HepG2 (cell line): ENCODE results near the gene ZNF277. TPM values are rescaled to one million over a fixed set of nuclear protein-coding genes. Genes with fewer than 3 reads are reported as not detected.

ENCODE experiments used
- ATAC-seq: fragments of 200-7000 bp; cut with Tn5 transposase; 3 replicates; pipeline ENCODE4 v1.9.1; 2020; ENCODE audit warnings: mild to moderate bottlenecking, moderate library complexity
- BruUV-seq: library from RNA; stranded (reverse); fragments of 400-500 nt; replicated peaks from 2 replicates; lab custom pipeline; 2021; lab: Mats Ljungman, UMichigan
- CTCF ChIA-PET: fragments of 300-600 bp; formaldehyde crosslinking; extraction: SDS; loops from one replicate; lab custom pipeline; 2021; ENCODE audit warnings: low total read pairs, inconsistent platforms, low intra/inter-chr PET ratio; lab: Yijun Ruan, JAX
- POLR2A ChIA-PET: fragments of 350-600 bp; sonication (Branson Sonifier 250); formaldehyde crosslinking; loops from one replicate; lab custom pipeline; 2020; ENCODE audit warnings: antibody characterized with exemption, inconsistent platforms; lab: Yijun Ruan, JAX
- DNase-seq: peaks from one replicate; pipeline ENCODE4 v3.0.0-alpha.2; 2015; ENCODE audit warnings: low spot score
- FAIRE-seq: peaks from 3 replicates; lab custom pipeline; 2011; peaks lifted over from hg19 to GRCh38; lab: Jason Lieb, UNC
- H2AFZ ChIP-seq: one replicate; pipeline ENCODE4 v1.6.1; 2011; ENCODE audit warnings: low read length, inconsistent platforms
- H3K27ac ChIP-seq: fragments of 300-600 bp; 3 replicates; pipeline ENCODE4 v1.8.0; 2011; ENCODE audit warnings: mixed run types, mild to moderate bottlenecking, mixed read lengths, low read length, inconsistent platforms; ENCODE audit not compliant: insufficient read depth; ENCODE audit errors: extremely low read length
- H3K27me3 ChIP-seq, 2 experiments: fragments of 200-600 bp in 1 of 2; 2 replicates in 1 of 2; 3 replicates in 1 of 2; pipeline versions ENCODE4 v1.6.0 to v1.8.0; 2011; ENCODE audit warnings: low read length in 2 of 2, mild to moderate bottlenecking in 2 of 2, moderate library complexity in 2 of 2, inconsistent platforms in 1 of 2; ENCODE audit not compliant: insufficient read depth in 2 of 2, control insufficient read depth in 1 of 2
- H3K36me3 ChIP-seq, 2 experiments: fragments of 200-600 bp in 1 of 2; replicated peaks in 1 of 2; 2 replicates in 1 of 2; 3 replicates in 1 of 2; pipeline versions ENCODE4 v1.5.1 to v1.8.0; 2011; ENCODE audit warnings: low read length in 2 of 2, inconsistent platforms in 1 of 2; ENCODE audit not compliant: insufficient read depth in 2 of 2, control insufficient read depth in 1 of 2
- H3K4me1 ChIP-seq: 2 replicates; pipeline ENCODE4 v1.5.1; 2012; ENCODE audit warnings: low read length, inconsistent platforms; ENCODE audit not compliant: insufficient read depth
- H3K4me2 ChIP-seq: 2 replicates; pipeline ENCODE4 v1.6.0; 2011; ENCODE audit warnings: low read depth, low read length, inconsistent platforms
- H3K4me3 ChIP-seq, 3 experiments: fragments of 200-600 bp in 1 of 3; sonication (generic), shearing (Covaris generic) in 1 of 3; replicated peaks in 1 of 3; 2 replicates each; pipeline ENCODE4 v1.5.1; 2011 to 2016; ENCODE audit warnings: low read length in 3 of 3, inconsistent platforms in 2 of 3, low read depth in 2 of 3, mild to moderate bottlenecking in 2 of 3, control low read depth in 1 of 3, mixed read lengths in 1 of 3; ENCODE audit not compliant: insufficient read depth in 1 of 3
- H3K79me2 ChIP-seq: one replicate; pipeline ENCODE4 v1.6.1; 2011; ENCODE audit warnings: low read length, inconsistent platforms; ENCODE audit not compliant: insufficient read depth
- H3K9ac ChIP-seq: 2 replicates; pipeline ENCODE4 v1.6.0; 2011; ENCODE audit warnings: mild to moderate bottlenecking, low read depth, low read length, inconsistent platforms; ENCODE audit not compliant: insufficient read depth
- H3K9me3 ChIP-seq: 2 replicates; pipeline ENCODE4 v1.5.1; 2012; ENCODE audit warnings: mild to moderate bottlenecking, low read length
- H4K20me1 ChIP-seq: 2 replicates; pipeline ENCODE4 v1.6.0; 2011; ENCODE audit warnings: inconsistent platforms, mild to moderate bottlenecking, low read length, moderate library complexity; ENCODE audit not compliant: insufficient read depth
- FOXC1 ChIP-seq: sonication (generic); formaldehyde crosslinking; IDR thresholded peaks from 2 replicates; pipeline ENCODE4 v1.8.0; 2022; ENCODE audit warnings: mild to moderate bottlenecking, missing genetic modification reagents, borderline replicate concordance
- MIER3 ChIP-seq: IDR thresholded peaks from 2 replicates; pipeline ENCODE4 v1.6.1; 2016; ENCODE audit warnings: missing compliant biosample characterization, borderline replicate concordance
- NBN ChIP-seq: fragments of 450-650 bp; conservative IDR thresholded peaks from 2 replicates; pipeline ENCODE4 v1.6.1; 2017
- TARDBP ChIP-seq: sonication (generic); formaldehyde crosslinking; IDR thresholded peaks from 2 replicates; pipeline ENCODE4 v1.8.0; 2022; ENCODE audit warnings: mild to moderate bottlenecking, missing genetic modification reagents
- TEF ChIP-seq: sonication (generic); formaldehyde crosslinking; IDR thresholded peaks from 2 replicates; pipeline ENCODE4 v1.5.0; 2020; ENCODE audit warnings: missing genetic modification reagents
- TFAP4 ChIP-seq: sonication (generic); IDR thresholded peaks from 2 replicates; pipeline ENCODE4 v1.6.1; 2016; ENCODE audit warnings: low read depth, borderline replicate concordance
- ZBTB1 ChIP-seq: sonication (generic); formaldehyde crosslinking; IDR thresholded peaks from 2 replicates; pipeline ENCODE4 v1.4.0; 2020; ENCODE audit warnings: missing genetic modification reagents, borderline replicate concordance
- ZMYM2 ChIP-seq: sonication (generic); formaldehyde crosslinking; IDR thresholded peaks from 2 replicates; pipeline ENCODE4 v1.8.0; 2022; ENCODE audit warnings: mild to moderate bottlenecking, missing genetic modification reagents
- ZMYM4 ChIP-seq: sonication (generic); formaldehyde crosslinking; IDR thresholded peaks from 2 replicates; pipeline ENCODE4 v1.8.1; 2023; ENCODE audit warnings: mild to moderate bottlenecking, missing genetic modification reagents
- ZNF616 ChIP-seq: sonication (generic); formaldehyde crosslinking; IDR thresholded peaks from 2 replicates; pipeline ENCODE4 v1.5.0; 2020; ENCODE audit warnings: low read depth, mild to moderate bottlenecking, missing genetic modification reagents
- ZNF646 ChIP-seq: sonication (generic); formaldehyde crosslinking; IDR thresholded peaks from 2 replicates; pipeline ENCODE4 v1.9.0; 2021; ENCODE audit warnings: mild to moderate bottlenecking, missing genetic modification reagents
- ZNF781 ChIP-seq: sonication (generic); formaldehyde crosslinking; IDR thresholded peaks from 2 replicates; pipeline ENCODE4 v1.5.1; 2020; ENCODE audit warnings: borderline replicate concordance, mild to moderate bottlenecking, missing genetic modification reagents; ENCODE audit errors: not compliant biosample characterization
- WGBS: methylation state at CpG from one replicate; pipeline ENCODE4 v1.1.6; 2017; ENCODE audit warnings: low lambda C conversion rate; 5-methylcytosine and 5-hydroxymethylcytosine counted together
- in situ Hi-C: cut with HindIII; loops from 2 replicates; pipeline ENCODE4 v1.10.0; 2017; ENCODE audit warnings: low pct_unique_long_range_greater_than_20kb; ENCODE audit not compliant: extremely low pct_ligation_motif_present
- intact Hi-C: fragments of 100-400 bp; cut with micrococcal nuclease; formaldehyde crosslinking; loops from one replicate; pipeline ENCODE4 v1.10.0; 2022; ENCODE audit not compliant: unreplicated experiment
- polyA plus RNA-seq, 8 experiments: library from polyadenylated mRNA; depleted of rRNA in 3 of 8; stranded (reverse) in 7 of 8; unstranded in 1 of 8; fragments of >200 nt; fragmentation: Illumina TruSeq in 4 of 8; extraction: Trizol in 4 of 8; gene quantifications; 2 replicates each; pipeline versions ENCODE4 v1.2.1 to v1.2.3, GENCODE V29; 2011 to 2016; ENCODE audit warnings: low read depth in 4 of 8, missing spikeins in 1 of 8, mixed read lengths in 1 of 8; ENCODE audit not compliant: insufficient read depth in 1 of 8
- total RNA-seq, 5 experiments: library from RNA; depleted of rRNA; stranded (reverse); fragments of >200 nt; fragmentation: Illumina TruSeq; extraction: Trizol; gene quantifications; 2 replicates each; pipeline ENCODE4 v1.2.3, GENCODE V29; 2016; ENCODE audit warnings: low read depth in 1 of 5

Gene ZNF277
- total and polyA plus RNA-seq, 2 of the 13 experiments (the other 11 are each of a cell fraction or from before 2014, with no cell fraction given): 29.1 to 30.1 TPM

DNA sequence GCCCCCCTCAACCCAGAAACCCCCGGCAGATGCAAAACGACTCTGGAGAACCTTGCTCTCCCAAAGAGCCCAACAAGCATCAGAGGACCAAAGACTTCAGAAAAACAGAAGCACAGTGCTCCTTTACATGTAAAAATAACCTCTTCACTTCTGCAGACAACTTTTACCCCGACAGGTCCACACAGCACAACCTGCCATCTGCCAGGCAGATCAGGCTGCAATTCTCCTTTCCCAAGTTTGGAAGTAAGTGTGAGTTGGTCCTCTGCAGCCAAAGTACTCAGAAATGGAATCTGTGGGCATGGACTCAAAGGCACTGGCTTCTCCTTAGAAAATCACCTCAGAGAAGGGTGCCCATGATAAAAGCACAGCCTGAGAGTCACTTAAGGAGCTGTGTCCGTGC, 26.3 kb upstream of the ZNF277 start (continued):
- TF ChIP-seq TEF (CRISPR knock-in tag) (no peak), NBN (no peak), ZBTB1 (no peak), MIER3 (CRISPR knock-in tag) (no peak), ZNF616 (CRISPR knock-in tag) (no peak)

DNA sequence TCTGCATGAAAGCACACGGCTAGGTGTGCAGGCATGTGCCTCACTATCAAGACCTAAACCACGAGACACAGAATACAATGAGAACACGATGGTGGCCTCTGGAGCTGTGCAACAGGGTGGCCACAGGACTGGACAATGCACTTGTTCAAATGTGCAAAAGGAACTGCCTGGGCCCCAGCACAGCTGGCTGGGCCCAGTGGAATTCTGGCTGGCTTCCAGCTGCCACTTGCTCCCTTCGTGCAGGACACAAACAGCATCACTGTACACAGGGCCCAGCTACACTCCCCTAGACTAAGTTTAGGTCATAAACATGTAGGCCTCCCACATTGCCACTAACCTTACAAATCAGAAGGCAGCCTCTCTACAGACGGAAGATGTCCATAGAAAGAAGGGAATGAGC, 23.7 kb upstream of the ZNF277 start:
- Histone ChIP-seq H3K79me2 (peaks cover 67% of the 10 kb centered on the region), H3K27ac (no peak overlapping the region), H3K27me3 (no peaks in the 10 kb centered on the region), H4K20me1 (peaks cover 18% of the 10 kb centered on the region), H3K4me2 (peak overlapping the region; percentile 49), H3K9ac (no peak overlapping the region), H3K4me1 (peaks cover 51% of the 10 kb centered on the region), H3K4me3 (no peak overlapping the region), H3K36me3 (no peaks in the 10 kb centered on the region), H3K9me3 (no peaks in the 10 kb centered on the region), H2AFZ (no peak overlapping the region)
- CTCF ChIA-PET: no interaction called here
- BruUV-seq: no TSS peak
- intact Hi-C loops (no loop called here), in situ Hi-C loops (no loop called here)
- ATAC-seq (peak; percentile 83), DNase-seq (peak; percentile 38), FAIRE-seq (peak; percentile 32)
- POLR2A ChIA-PET: interaction anchor here (1.0 to 1.6 kb wide), 4 partner anchors 11 to 252 kb away, joined by 3 to 5 read pairs (median 4); no protein-coding TSS in a partner anchor
- 54% methylated on average over 4 of the region's 5 CpGs for WGBS
- TF ChIP-seq ZMYM2 (peak; percentile 24; the same call in 1 of the 2 replicates), TFAP4 (peak; percentile 87; the same call in 1 of the 2 replicates), FOXC1 (CRISPR knock-in tag) (no peak), ZMYM4 (CRISPR knock-in tag) (peak; percentile 47; the same call in 1 of the 2 replicates), ZNF646 (CRISPR knock-in tag) (no peak), ZNF781 (CRISPR knock-in tag) (no peak), TARDBP (CRISPR knock-in tag) (0 out of 2 replicates have a peak, but pooled peaks have one; percentile 37)
